ENCODE results near the gene DPY19L3.

Gene DPY19L3

DNA sequence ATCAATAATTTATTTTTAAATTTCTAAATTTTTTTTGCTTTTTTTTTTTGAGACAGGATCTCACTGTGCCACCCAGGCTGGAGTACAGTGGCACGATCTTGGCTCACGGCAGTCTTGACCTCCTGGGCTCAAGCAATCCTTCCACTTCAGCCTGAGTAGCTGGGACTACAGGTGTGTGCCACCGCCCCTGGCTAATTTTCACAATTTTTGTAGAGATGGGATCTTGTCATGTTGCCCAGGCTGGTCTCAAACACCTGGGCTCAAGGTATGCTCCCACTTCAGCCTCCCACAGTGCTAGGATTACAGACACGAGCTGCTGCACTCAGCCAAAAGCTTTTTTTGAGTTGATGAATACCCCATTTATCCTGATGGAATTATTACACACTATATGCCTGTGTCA, 50.8 kb downstream of the DPY19L3 start:
- TF ChIP-seq, protein P1, sequence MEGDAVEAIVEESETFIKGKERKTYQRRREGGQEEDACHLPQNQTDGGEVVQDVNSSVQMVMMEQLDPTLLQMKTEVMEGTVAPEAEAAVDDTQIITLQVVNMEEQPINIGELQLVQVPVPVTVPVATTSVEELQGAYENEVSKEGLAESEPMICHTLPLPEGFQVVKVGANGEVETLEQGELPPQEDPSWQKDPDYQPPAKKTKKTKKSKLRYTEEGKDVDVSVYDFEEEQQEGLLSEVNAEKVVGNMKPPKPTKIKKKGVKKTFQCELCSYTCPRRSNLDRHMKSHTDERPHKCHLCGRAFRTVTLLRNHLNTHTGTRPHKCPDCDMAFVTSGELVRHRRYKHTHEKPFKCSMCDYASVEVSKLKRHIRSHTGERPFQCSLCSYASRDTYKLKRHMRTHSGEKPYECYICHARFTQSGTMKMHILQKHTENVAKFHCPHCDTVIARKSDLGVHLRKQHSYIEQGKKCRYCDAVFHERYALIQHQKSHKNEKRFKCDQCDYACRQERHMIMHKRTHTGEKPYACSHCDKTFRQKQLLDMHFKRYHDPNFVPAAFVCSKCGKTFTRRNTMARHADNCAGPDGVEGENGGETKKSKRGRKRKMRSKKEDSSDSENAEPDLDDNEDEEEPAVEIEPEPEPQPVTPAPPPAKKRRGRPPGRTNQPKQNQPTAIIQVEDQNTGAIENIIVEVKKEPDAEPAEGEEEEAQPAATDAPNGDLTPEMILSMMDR (IDR thresholded peaks at IDR 0.05; ENCODE audit: extremely low read depth, missing control alignments): no peak
- DNase-seq (ENCODE audit: low spot score): no peak

DNA sequence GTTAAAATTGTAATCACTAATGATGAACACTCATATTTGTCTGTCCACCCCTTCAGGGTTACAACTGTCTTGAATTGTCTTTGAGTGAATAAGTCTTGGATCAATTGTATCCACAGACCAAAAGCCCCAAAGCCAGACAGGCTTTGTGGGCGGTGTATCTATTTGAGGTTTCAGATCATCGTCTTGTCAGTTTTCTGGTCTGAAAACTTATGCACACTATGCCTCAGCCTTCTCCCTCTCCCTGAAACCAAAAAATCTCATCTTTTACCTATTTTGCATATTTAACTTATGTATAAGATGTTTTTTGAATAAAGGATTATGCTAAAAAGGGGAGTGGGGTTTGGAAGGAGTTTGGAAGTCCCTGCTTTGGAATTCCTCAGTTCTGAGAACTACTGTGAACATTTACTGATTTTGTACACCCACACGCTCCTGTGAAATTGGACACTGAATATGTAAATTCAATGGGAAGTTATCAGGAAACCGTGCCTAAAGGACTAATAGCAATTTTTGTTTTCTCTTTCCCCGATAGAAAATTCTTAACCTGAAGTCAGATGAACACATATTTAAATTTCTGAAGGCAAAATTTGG, 52.1 kb downstream of the DPY19L3 start:
- TF ChIP-seq, protein P1 (IDR thresholded peaks at IDR 0.05; ENCODE audit: extremely low read depth, missing control alignments): no peak

DNA sequence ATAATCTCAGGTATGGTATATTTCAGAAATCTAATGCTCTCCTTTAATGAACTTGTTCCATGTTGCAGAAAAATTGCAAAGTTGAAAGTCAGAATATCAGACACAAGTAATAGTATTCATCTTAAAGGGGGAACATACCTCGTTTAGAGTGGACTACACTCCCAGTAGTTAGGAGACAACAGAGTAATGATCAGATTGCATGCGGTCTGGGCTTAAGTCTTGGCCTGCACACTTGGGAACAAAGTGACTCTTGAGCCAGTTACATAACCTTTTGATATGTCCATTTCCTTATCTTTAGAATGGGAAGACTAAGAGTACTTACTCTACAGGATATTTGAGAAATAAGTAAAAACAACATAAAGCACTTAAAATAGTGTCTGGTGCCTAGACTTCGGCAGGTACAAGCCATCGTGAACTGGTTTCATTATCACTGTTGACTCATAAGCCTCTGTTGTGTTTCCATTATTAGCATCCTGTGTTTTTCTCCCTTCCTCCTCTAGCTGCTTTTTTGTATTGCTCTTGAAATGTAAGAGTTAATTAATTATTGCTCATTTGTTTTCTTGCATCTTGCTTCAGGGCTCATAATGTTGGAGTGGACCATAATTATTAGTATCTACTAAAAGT, 53.0 kb downstream of the DPY19L3 start:
- DNase-seq (ENCODE audit: low spot score): peak; percentile 42
- TF ChIP-seq, protein P1 (IDR thresholded peaks at IDR 0.05; ENCODE audit: extremely low read depth, missing control alignments): no peak

More for the DNA sequence above, 52.1 kb downstream of the DPY19L3 start:
- no peak for DNase-seq (ENCODE audit: low spot score)

DNA sequence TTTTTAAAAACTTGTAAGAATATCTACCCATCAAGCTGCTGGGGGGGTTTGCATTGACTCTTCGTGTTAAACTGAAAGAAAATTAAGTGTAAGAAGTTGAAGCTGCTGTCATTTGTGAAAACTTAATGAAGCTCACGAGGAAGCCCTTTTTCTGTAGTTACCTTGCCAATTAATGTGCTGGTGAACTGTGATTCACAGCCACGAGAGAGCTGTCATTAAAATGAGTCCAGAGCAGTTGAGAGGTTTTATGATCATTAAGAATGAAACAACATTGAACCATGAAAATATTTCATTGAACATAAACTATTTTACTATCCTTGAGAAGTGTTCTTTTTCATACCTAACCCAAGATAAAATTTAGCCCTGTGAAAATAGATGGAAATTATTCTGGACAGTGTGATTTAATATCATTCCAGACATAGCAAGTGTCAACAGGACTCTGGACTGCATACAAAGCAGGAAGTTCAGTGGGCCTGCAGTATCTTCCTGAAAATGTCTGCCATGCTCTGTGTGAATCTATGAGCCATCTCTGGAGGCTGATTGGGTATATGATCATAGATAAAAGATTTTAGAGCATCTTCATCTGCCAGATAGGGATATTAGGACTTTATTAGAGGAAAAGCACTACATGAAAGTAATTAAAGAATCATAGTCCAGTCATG, 53.8 kb downstream of the DPY19L3 start:
- TF ChIP-seq, protein P1 (IDR thresholded peaks at IDR 0.05; ENCODE audit: extremely low read depth, missing control alignments): no peak
- no peak for DNase-seq (ENCODE audit: low spot score)

DNA sequence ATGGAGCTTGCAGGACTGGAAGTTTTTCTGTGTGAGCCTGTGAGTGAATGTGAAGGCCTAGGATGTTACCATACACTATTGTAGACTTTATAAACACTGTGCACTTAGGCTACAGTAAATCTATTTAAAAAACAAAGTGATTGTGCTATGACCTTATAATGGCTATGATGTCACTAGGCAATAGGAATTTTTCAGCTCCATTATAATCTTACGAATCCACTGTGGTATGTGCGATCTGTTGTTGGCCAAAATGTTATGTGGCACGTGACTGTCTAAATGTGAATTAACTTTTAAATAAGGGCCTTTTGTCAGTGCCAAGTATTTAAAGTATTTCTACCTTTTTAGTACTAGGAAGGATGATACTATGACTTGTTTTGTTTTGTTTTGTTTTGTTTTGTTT, 54.9 kb downstream of the DPY19L3 start:
- no peak for DNase-seq (ENCODE audit: low spot score)
- TF ChIP-seq, protein P1 (IDR thresholded peaks at IDR 0.05; ENCODE audit: extremely low read depth, missing control alignments): no peak

DNA sequence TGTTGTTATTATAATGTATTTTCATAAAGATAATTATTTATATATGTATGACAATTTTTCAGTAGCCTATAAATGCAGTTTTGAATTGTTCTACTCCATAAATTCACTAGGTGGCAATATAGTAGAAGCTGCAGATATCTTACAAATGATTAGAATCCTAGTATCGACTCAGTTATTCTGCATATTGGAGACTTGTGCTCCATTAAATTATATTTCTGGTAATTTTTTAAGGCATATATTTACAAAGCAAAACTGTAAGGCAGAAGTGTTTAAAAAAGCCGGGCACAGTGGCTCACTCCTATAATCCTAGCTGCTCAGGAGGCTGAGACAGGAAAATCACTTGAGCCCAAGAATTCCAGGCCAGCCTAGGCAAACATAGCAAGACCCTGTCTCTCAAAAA, 58.7 kb downstream of the DPY19L3 start:
- no peak for DNase-seq (ENCODE audit: low spot score)
- TF ChIP-seq, protein P1 (IDR thresholded peaks at IDR 0.05; ENCODE audit: extremely low read depth, missing control alignments): peak; percentile 2

DNA sequence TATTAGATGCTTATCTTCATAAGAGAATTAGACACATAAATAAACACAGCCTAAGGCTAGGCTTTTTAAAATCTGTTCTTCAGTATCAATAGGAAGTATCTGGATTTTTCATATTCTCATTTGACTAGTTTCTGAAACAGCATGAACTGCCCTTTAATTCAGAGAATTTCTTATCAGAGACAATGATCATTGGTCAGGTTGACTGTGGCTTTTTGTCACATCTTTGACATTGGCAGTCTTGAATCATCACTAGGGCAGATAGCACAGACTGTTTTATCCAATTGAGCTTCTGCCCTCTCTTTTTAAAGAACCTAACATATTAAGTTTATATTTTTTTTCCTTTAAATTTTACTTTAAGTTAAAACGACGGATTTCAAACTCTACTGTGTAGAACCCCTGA, 59.6 kb downstream of the DPY19L3 start:
- TF ChIP-seq, protein P1 (IDR thresholded peaks at IDR 0.05; ENCODE audit: extremely low read depth, missing control alignments): no peak
- no peak for DNase-seq (ENCODE audit: low spot score)

Data from GM20000 (cell line).